GM21717 (cell line): Measurements from ENCODE around the gene KCNIP2.
A peak's percentile ranks its signal among the peaks of the same experiment; 100 is the strongest.

Experiments used
- ATAC-seq: cut with Tn5 transposase; IDR thresholded peaks from one replicate; pipeline ENCODE4 v1.9.1; 2021; ENCODE audit warnings: mild to moderate bottlenecking, moderate library complexity; ENCODE audit not compliant: unreplicated experiment

Gene KCNIP2

GRCh38 chr10:101843032-101844021 lies at the start of gene KCNIP2:
Gene KCNIP2 (minus strand): TSS chr10:101843800. CDS start chr10:101843568, 232 bp downstream.
- ATAC-seq, result no peak

GRCh38 chr10:101892782-101893391 lies 49.3 kb upstream of the KCNIP2 start:
- ATAC-seq, result no peak

GRCh38 chr10:101889256-101890210 lies 45.9 kb upstream of the KCNIP2 start:
- ATAC-seq, result peak; percentile 62

- ATAC-seq, result no peak
Observed at GRCh38 chr10:101888251-101888949, 44.8 kb upstream of the KCNIP2 start.

- ATAC-seq, result no peak
Observed at GRCh38 chr10:101887775-101888174, 44.2 kb upstream of the KCNIP2 start.

GRCh38 chr10:101886521-101887312 lies 43.1 kb upstream of the KCNIP2 start:
- no peak for ATAC-seq

- no peak for ATAC-seq
Observed at GRCh38 chr10:101881036-101881774, 37.6 kb upstream of the KCNIP2 start.

GRCh38 chr10:101880232-101880573 lies 36.6 kb upstream of the KCNIP2 start:
- no peak for ATAC-seq

- ATAC-seq, result no peak
Observed at GRCh38 chr10:101879456-101880231, 36.0 kb upstream of the KCNIP2 start.

GRCh38 chr10:101878869-101879268 lies 35.3 kb upstream of the KCNIP2 start:
- ATAC-seq, result no peak

GRCh38 chr10:101875068-101875688 lies 31.6 kb upstream of the KCNIP2 start:
- ATAC-seq, result no peak

- no peak for ATAC-seq
Observed at GRCh38 chr10:101874252-101874651, 30.7 kb upstream of the KCNIP2 start.

GRCh38 chr10:101867931-101868330 lies 24.3 kb upstream of the KCNIP2 start:
- no peak for ATAC-seq

- no peak for ATAC-seq
Observed at GRCh38 chr10:101859530-101859929, 15.9 kb upstream of the KCNIP2 start.

- peak; percentile 59 for ATAC-seq
Observed at GRCh38 chr10:101858723-101859500, 15.3 kb upstream of the KCNIP2 start.

- ATAC-seq, result no peak
Observed at GRCh38 chr10:101857802-101858476, 14.3 kb upstream of the KCNIP2 start.
